ENCODE data around the gene ZC3H4.

GRCh38 chr19:47130589-47131227, 17.1 kb upstream of the ZC3H4 start, which contains the start of gene SAE1:
- TF ChIP-seq CTCF (conservative IDR thresholded peaks at IDR 0.05), result no peak; the same call in 1 of the 2 replicates
- TF ChIP-seq EZH2 (IDR thresholded peaks at IDR 0.05; ENCODE audit: low read depth), result no peak

Measured in PC-9 (cell line).